Heart left ventricle (tissue), 13 donors: ENCODE results near the gene ARHGAP40.

Experiments
- CTCF ChIP-seq, 12 donors: fragments of 200-600 bp; sonication (generic) in 4 of 12; IDR thresholded peaks; one replicate each; pipeline versions ENCODE4 v1.5.0 to v1.8.0; 2018 to 2022; ENCODE audit warnings: antibody characterized with exemption in 12 of 12, mild to moderate bottlenecking in 5 of 12
- POLR2A ChIP-seq, 2 donors: fragments of 450-650 bp; IDR thresholded peaks; one replicate each; pipeline ENCODE4 v1.6.1; 2017; ENCODE audit warnings: antibody characterized with exemption in 2 of 2, mild to moderate bottlenecking in 2 of 2, moderate library complexity in 2 of 2
- donor health status: ischemic (EF 13 %, LVEDD 7.1; RV severe dilation, severe dysfunction).
- donor health status: DM: no; HTN: yes; CAD: no.
- donor health status: DM: no; HTN: no; CAD: no.
- donor health status: ischemic (EF 25% LVEDD 6.9; RV normal size, moderate dysfunction).
- donor health status: ischemic (EF 25% LVEDD 5.7; RV mildly dilated, moderate dysfunction).
- donor health status: ischemic (EF 35%, LVEDD 5.7; RV mildly dilated, moderate dysfunction).
- donor health status: nonischemic (EF 11% LVEDD 7.7; RV severe dilation, severe dysfunction).
- donor health status: DM: yes; HTN: yes; CAD: no.
- donor health status: PGD.
- donor health status: ischemic (EF 29% LVEDD 5.4; RV normal size, mild dysfunction).
- donor health status: nonischemic (EF 23%, LVEDD 6.1; RV moderate dilation, normal function).

GRCh38 chr20:38589967-38590675 is 11.5 kb upstream of the ARHGAP40 start:
- TF ChIP-seq CTCF (IDR thresholded peaks at IDR 0.05): no peak
- TF ChIP-seq POLR2A (IDR thresholded peaks at IDR 0.05): no peak
